ENCODE results near the gene GAREM1.

GRCh38 chr18:32450026-32450691, 20.5 kb downstream of the GAREM1 start:
- TF ChIP-seq EZH2 (IDR thresholded peaks at IDR 0.05) (no peak), CTCF (IDR thresholded peaks at IDR 0.05 in 2 of 3, conservative IDR thresholded peaks at IDR 0.05 in 1 of 3; ENCODE audit: borderline replicate concordance in 1 of 3, insufficient read depth in 1 of 3, low read depth in 2 of 3, low read length in 2 of 3) (no peak), POLR2A (IDR thresholded peaks at IDR 0.05; ENCODE audit: borderline replicate concordance, extremely low read depth, insufficient read depth, insufficient read length) (no peak), EGR1 (IDR thresholded peaks at IDR 0.05; ENCODE audit: low read depth) (no peak), TCF7L2 (IDR thresholded peaks at IDR 0.05; ENCODE audit: borderline replicate concordance, extremely low read depth, insufficient read depth, insufficient read length) (no peak), EZH2phosphoT487 (IDR thresholded peaks at IDR 0.05; ENCODE audit: borderline replicate concordance) (no peak), CEBPB (IDR thresholded peaks at IDR 0.05; ENCODE audit: low read depth) (no peak), ZNF274 (IDR thresholded peaks at IDR 0.05; ENCODE audit: low read depth, low read length) (no peak)
- TF ChIP-seq, protein P1, sequence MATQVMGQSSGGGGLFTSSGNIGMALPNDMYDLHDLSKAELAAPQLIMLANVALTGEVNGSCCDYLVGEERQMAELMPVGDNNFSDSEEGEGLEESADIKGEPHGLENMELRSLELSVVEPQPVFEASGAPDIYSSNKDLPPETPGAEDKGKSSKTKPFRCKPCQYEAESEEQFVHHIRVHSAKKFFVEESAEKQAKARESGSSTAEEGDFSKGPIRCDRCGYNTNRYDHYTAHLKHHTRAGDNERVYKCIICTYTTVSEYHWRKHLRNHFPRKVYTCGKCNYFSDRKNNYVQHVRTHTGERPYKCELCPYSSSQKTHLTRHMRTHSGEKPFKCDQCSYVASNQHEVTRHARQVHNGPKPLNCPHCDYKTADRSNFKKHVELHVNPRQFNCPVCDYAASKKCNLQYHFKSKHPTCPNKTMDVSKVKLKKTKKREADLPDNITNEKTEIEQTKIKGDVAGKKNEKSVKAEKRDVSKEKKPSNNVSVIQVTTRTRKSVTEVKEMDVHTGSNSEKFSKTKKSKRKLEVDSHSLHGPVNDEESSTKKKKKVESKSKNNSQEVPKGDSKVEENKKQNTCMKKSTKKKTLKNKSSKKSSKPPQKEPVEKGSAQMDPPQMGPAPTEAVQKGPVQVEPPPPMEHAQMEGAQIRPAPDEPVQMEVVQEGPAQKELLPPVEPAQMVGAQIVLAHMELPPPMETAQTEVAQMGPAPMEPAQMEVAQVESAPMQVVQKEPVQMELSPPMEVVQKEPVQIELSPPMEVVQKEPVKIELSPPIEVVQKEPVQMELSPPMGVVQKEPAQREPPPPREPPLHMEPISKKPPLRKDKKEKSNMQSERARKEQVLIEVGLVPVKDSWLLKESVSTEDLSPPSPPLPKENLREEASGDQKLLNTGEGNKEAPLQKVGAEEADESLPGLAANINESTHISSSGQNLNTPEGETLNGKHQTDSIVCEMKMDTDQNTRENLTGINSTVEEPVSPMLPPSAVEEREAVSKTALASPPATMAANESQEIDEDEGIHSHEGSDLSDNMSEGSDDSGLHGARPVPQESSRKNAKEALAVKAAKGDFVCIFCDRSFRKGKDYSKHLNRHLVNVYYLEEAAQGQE (IDR thresholded peaks at IDR 0.05; ENCODE audit: low read depth), result no peak

Measured in HCT116 (cell line).